HEK293 (cell line): ENCODE measurements around the gene KCNMB2.

Experiments used
- CTCF ChIA-PET: fragments of 350-600 bp; formaldehyde crosslinking; extraction: SDS; loops from one replicate; lab custom pipeline; 2021; ENCODE audit warnings: antibody characterized with exemption; lab: Yijun Ruan, JAX
- POLR2A ChIA-PET: fragments of 300-600 bp; formaldehyde crosslinking; extraction: SDS; loops from one replicate; lab custom pipeline; 2020; ENCODE audit warnings: antibody characterized with exemption, inconsistent platforms; lab: Yijun Ruan, JAX
- H3K27ac ChIP-seq: fragments of 200-500 bp; sonication (Bioruptor generic); 2 replicates; pipeline ENCODE4 v1.5.1; 2014; ENCODE audit warnings: low read depth, low read length, control low read depth, inconsistent platforms; ENCODE audit errors: extremely low read depth
- H3K36me3 ChIP-seq, 2 experiments: fragments of 200-500 bp in 1 of 2; sonication (Bioruptor generic) in 1 of 2; 1 replicate in 1 of 2; 2 replicates in 1 of 2; pipeline ENCODE4 v1.5.1; 2014 to 2017; ENCODE audit warnings: inconsistent platforms in 2 of 2, low read length in 2 of 2; ENCODE audit not compliant: control insufficient read depth in 2 of 2, insufficient read depth in 1 of 2
- H3K4me1 ChIP-seq: fragments of 200-500 bp; sonication (Bioruptor generic); 2 replicates; pipeline ENCODE4 v1.5.1; 2014; ENCODE audit warnings: mild to moderate bottlenecking, low read length, inconsistent platforms; ENCODE audit not compliant: control insufficient read depth, insufficient read depth
- H3K4me3 ChIP-seq: 2 replicates; pipeline ENCODE4 v1.5.1; 2011; ENCODE audit warnings: low read depth, mild to moderate bottlenecking, control low read depth, low read length, moderate library complexity
- H3K9me3 ChIP-seq: fragments of 200-500 bp; sonication (Bioruptor generic); 2 replicates; pipeline ENCODE4 v1.5.1; 2014; ENCODE audit warnings: low read depth, low read length, inconsistent platforms; ENCODE audit not compliant: control insufficient read depth, insufficient read depth
- HOXA7 ChIP-seq: sonication (generic); formaldehyde crosslinking; IDR thresholded peaks from 2 replicates; pipeline ENCODE4 v1.8.1; 2022; ENCODE audit warnings: missing genetic modification reagents, borderline replicate concordance
- ZFP3 ChIP-seq: fragments of 450-650 bp; formaldehyde crosslinking; IDR thresholded peaks from 2 replicates; pipeline ENCODE4 v1.5.1; 2016; ENCODE audit warnings: low read depth, missing biosample characterization, missing genetic modification characterization
- ZNF133 ChIP-seq: fragments of 450-650 bp; formaldehyde crosslinking; IDR thresholded peaks from 2 replicates; pipeline ENCODE4 v1.5.1; 2016; ENCODE audit warnings: missing biosample characterization, missing genetic modification characterization
- ZNF146 ChIP-seq: fragments of 450-650 bp; formaldehyde crosslinking; IDR thresholded peaks from 2 replicates; pipeline ENCODE4 v1.5.1; 2016; ENCODE audit warnings: missing biosample characterization, missing genetic modification characterization
- ZNF2 ChIP-seq: fragments of 450-650 bp; formaldehyde crosslinking; IDR thresholded peaks from 2 replicates; pipeline ENCODE4 v1.5.1; 2016; ENCODE audit warnings: missing biosample characterization, missing genetic modification characterization
- ZNF202 ChIP-seq: fragments of 450-650 bp; formaldehyde crosslinking; IDR thresholded peaks from 2 replicates; pipeline ENCODE4 v1.5.1; 2016; ENCODE audit warnings: missing biosample characterization, missing genetic modification characterization, borderline replicate concordance
- ZNF311 ChIP-seq: fragments of 450-650 bp; formaldehyde crosslinking; IDR thresholded peaks from 2 replicates; pipeline ENCODE4 v1.5.1; 2017; ENCODE audit warnings: missing biosample characterization, missing genetic modification characterization, borderline replicate concordance
- ZNF366 ChIP-seq: fragments of 450-650 bp; formaldehyde crosslinking; conservative IDR thresholded peaks from 2 replicates; pipeline ENCODE4 v1.5.1; 2016; ENCODE audit warnings: missing biosample characterization, missing genetic modification characterization
- ZNF37A ChIP-seq: fragments of 450-650 bp; IDR thresholded peaks from 2 replicates; pipeline ENCODE4 v1.5.1; 2018; ENCODE audit warnings: missing biosample characterization, missing genetic modification characterization
- ZNF48 ChIP-seq: fragments of 450-650 bp; formaldehyde crosslinking; IDR thresholded peaks from 2 replicates; pipeline ENCODE4 v1.5.1; 2016; ENCODE audit warnings: missing biosample characterization, missing genetic modification characterization
- ZNF530 ChIP-seq: fragments of 450-650 bp; formaldehyde crosslinking; IDR thresholded peaks from 2 replicates; pipeline ENCODE4 v1.5.1; 2016; ENCODE audit warnings: low read depth, missing biosample characterization, missing genetic modification characterization
- ZNF624 ChIP-seq: fragments of 450-650 bp; formaldehyde crosslinking; IDR thresholded peaks from 2 replicates; pipeline ENCODE4 v1.5.1; 2017; ENCODE audit warnings: missing biosample characterization, missing genetic modification characterization
- ZNF654 ChIP-seq: fragments of 450-650 bp; formaldehyde crosslinking; IDR thresholded peaks from 2 replicates; pipeline ENCODE4 v1.5.1; 2016; ENCODE audit warnings: low read depth, missing biosample characterization, missing genetic modification characterization
- ZSCAN23 ChIP-seq: fragments of 450-650 bp; formaldehyde crosslinking; IDR thresholded peaks from 2 replicates; pipeline ENCODE4 v1.5.1; 2016; ENCODE audit warnings: missing biosample characterization, missing genetic modification characterization
- TF ChIP-seq, protein P1 (sequence below): fragments of 450-650 bp; formaldehyde crosslinking; IDR thresholded peaks from 2 replicates; pipeline ENCODE4 v1.5.1; 2016; ENCODE audit warnings: missing biosample characterization, missing genetic modification characterization, low read depth
- TF ChIP-seq, protein P2 (sequence below): fragments of 450-650 bp; formaldehyde crosslinking; IDR thresholded peaks from 2 replicates; pipeline ENCODE4 v1.5.1; 2016; ENCODE audit warnings: missing biosample characterization, missing genetic modification characterization
- TF ChIP-seq, protein P3 (sequence below): fragments of 450-650 bp; formaldehyde crosslinking; conservative IDR thresholded peaks from 2 replicates; pipeline ENCODE4 v1.5.1; 2016; ENCODE audit warnings: low read depth, missing biosample characterization, missing genetic modification characterization
- TF ChIP-seq, protein P4 (sequence below): fragments of 450-650 bp; formaldehyde crosslinking; IDR thresholded peaks from 2 replicates; pipeline ENCODE4 v1.5.1; 2017; ENCODE audit warnings: missing biosample characterization, missing genetic modification characterization

Gene KCNMB2

DNA sequence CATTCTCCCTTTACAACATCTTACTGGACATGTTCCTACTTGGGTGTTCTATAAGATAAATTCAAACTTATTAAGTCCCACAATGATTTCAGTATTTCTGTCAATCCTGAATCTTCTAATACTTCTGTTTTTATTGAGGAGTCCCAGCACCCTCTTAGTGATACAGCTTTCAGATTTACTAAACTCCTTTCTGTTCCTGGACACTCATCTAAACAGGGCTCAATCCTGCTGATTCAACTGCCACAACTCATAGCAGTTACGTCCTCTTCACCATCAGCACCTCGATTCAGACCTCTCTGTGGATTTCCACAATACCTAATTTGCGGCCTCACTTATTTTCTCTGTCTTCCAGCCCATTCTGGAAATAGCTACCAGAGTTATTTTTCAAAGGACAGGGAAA lies 101.6 kb downstream of the KCNMB2 start:
- no peaks in the 10 kb centered on the region for H3K4me1 ChIP-seq
- no peak overlapping the region for H3K27ac ChIP-seq
- TF ChIP-seq, protein P1, sequence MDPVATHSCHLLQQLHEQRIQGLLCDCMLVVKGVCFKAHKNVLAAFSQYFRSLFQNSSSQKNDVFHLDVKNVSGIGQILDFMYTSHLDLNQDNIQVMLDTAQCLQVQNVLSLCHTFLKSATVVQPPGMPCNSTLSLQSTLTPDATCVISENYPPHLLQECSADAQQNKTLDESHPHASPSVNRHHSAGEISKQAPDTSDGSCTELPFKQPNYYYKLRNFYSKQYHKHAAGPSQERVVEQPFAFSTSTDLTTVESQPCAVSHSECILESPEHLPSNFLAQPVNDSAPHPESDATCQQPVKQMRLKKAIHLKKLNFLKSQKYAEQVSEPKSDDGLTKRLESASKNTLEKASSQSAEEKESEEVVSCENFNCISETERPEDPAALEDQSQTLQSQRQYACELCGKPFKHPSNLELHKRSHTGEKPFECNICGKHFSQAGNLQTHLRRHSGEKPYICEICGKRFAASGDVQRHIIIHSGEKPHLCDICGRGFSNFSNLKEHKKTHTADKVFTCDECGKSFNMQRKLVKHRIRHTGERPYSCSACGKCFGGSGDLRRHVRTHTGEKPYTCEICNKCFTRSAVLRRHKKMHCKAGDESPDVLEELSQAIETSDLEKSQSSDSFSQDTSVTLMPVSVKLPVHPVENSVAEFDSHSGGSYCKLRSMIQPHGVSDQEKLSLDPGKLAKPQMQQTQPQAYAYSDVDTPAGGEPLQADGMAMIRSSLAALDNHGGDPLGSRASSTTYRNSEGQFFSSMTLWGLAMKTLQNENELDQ (tag by site-specific recombination), result no peak
- TF ChIP-seq ZNF530 (no peak), ZNF202 (tag by site-specific recombination) (no peak), ZNF146 (tag by site-specific recombination) (no peak), ZNF366 (tag by site-specific recombination) (no peak), ZNF624 (no peak), ZNF133 (tag by site-specific recombination) (no peak), HOXA7 (no peak), ZNF311 (tag by site-specific recombination) (no peak), ZNF48 (no peak), ZNF654 (no peak), ZFP3 (tag by site-specific recombination) (no peak), ZSCAN23 (tag by site-specific recombination) (no peak), ZNF37A (tag by site-specific recombination) (no peak), ZNF2 (no peak)
- TF ChIP-seq, protein P2, sequence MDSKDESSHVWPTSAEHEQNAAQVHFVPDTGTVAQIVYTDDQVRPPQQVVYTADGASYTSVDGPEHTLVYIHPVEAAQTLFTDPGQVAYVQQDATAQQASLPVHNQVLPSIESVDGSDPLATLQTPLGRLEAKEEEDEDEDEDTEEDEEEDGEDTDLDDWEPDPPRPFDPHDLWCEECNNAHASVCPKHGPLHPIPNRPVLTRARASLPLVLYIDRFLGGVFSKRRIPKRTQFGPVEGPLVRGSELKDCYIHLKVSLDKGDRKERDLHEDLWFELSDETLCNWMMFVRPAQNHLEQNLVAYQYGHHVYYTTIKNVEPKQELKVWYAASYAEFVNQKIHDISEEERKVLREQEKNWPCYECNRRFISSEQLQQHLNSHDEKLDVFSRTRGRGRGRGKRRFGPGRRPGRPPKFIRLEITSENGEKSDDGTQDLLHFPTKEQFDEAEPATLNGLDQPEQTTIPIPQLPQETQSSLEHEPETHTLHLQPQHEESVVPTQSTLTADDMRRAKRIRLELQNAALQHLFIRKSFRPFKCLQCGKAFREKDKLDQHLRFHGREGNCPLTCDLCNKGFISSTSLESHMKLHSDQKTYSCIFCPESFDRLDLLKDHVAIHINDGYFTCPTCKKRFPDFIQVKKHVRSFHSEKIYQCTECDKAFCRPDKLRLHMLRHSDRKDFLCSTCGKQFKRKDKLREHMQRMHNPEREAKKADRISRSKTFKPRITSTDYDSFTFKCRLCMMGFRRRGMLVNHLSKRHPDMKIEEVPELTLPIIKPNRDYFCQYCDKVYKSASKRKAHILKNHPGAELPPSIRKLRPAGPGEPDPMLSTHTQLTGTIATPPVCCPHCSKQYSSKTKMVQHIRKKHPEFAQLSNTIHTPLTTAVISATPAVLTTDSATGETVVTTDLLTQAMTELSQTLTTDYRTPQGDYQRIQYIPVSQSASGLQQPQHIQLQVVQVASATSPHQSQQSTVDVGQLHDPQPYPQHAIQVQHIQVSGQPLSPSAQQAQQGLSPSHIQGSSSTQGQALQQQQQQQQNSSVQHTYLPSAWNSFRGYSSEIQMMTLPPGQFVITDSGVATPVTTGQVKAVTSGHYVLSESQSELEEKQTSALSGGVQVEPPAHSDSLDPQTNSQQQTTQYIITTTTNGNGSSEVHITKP (tag by site-specific recombination), result no peak
- TF ChIP-seq, protein P3, sequence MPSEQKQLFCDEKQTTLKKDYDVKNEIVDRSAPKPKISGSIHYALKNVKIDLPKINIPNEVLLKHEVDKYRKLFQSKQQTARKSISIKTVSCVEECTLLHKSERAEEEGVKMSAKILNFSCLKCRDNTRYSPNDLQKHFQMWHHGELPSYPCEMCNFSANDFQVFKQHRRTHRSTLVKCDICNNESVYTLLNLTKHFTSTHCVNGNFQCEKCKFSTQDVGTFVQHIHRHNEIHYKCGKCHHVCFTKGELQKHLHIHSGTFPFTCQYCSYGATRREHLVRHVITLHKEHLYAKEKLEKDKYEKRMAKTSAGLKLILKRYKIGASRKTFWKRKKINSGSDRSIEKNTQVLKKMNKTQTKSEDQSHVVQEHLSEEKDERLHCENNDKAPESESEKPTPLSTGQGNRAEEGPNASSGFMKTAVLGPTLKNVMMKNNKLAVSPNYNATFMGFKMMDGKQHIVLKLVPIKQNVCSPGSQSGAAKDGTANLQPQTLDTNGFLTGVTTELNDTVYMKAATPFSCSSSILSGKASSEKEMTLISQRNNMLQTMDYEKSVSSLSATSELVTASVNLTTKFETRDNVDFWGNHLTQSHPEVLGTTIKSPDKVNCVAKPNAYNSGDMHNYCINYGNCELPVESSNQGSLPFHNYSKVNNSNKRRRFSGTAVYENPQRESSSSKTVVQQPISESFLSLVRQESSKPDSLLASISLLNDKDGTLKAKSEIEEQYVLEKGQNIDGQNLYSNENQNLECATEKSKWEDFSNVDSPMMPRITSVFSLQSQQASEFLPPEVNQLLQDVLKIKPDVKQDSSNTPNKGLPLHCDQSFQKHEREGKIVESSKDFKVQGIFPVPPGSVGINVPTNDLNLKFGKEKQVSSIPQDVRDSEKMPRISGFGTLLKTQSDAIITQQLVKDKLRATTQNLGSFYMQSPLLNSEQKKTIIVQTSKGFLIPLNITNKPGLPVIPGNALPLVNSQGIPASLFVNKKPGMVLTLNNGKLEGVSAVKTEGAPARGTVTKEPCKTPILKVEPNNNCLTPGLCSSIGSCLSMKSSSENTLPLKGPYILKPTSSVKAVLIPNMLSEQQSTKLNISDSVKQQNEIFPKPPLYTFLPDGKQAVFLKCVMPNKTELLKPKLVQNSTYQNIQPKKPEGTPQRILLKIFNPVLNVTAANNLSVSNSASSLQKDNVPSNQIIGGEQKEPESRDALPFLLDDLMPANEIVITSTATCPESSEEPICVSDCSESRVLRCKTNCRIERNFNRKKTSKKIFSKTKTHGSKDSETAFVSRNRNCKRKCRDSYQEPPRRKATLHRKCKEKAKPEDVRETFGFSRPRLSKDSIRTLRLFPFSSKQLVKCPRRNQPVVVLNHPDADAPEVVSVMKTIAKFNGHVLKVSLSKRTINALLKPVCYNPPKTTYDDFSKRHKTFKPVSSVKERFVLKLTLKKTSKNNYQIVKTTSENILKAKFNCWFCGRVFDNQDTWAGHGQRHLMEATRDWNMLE (tag by site-specific recombination), result no peak
- TF ChIP-seq, protein P4, sequence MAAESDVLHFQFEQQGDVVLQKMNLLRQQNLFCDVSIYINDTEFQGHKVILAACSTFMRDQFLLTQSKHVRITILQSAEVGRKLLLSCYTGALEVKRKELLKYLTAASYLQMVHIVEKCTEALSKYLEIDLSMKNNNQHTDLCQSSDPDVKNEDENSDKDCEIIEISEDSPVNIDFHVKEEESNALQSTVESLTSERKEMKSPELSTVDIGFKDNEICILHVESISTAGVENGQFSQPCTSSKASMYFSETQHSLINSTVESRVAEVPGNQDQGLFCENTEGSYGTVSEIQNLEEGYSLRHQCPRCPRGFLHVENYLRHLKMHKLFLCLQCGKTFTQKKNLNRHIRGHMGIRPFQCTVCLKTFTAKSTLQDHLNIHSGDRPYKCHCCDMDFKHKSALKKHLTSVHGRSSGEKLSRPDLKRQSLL, result no peak
- H3K36me3 ChIP-seq, result no peaks in the 10 kb centered on the region
- CTCF ChIA-PET, result no interaction called here
- POLR2A ChIA-PET, result no interaction called here
- no peak overlapping the region for H3K4me3 ChIP-seq
- H3K9me3 ChIP-seq, result no peaks in the 10 kb centered on the region
